Neural cell (in vitro differentiated cells): ENCODE data around the gene TBCB. TPM values are rescaled to one million over a fixed set of nuclear protein-coding genes. Genes with fewer than 3 reads are reported as not detected.

Experiments used
- H2AFZ ChIP-seq: fragments of 200-600, 300-800 bp; sonication (generic), shearing (Covaris generic); 2 replicates; pipeline ENCODE4 v1.6.0; 2014; ENCODE audit warnings: low read depth, mild to moderate bottlenecking, antibody characterized with exemption, low read length, moderate library complexity
- H3F3A ChIP-seq: fragments of 200-600 bp; shearing (Covaris generic); 2 replicates; pipeline ENCODE4 v1.6.1; 2016; ENCODE audit warnings: mild to moderate bottlenecking, moderate library complexity, mixed read lengths, antibody characterized with exemption, low read length; ENCODE audit not compliant: insufficient read depth, poor library complexity, severe bottlenecking
- H3K27ac ChIP-seq: fragments of 200-600, 300-800 bp; sonication (generic), shearing (Covaris generic); 2 replicates; pipeline ENCODE4 v1.5.1; 2014; ENCODE audit warnings: mild to moderate bottlenecking, low read length, moderate library complexity
- H3K27me3 ChIP-seq: fragments of 300-800, 200-600 bp; sonication (generic), shearing (Covaris generic); 2 replicates; pipeline ENCODE4 v1.6.0; 2014; ENCODE audit warnings: mild to moderate bottlenecking, low read depth, low read length, moderate library complexity; ENCODE audit not compliant: insufficient read depth
- H3K36me3 ChIP-seq: fragments of 300-800, 200-600 bp; sonication (generic), shearing (Covaris generic); 2 replicates; pipeline ENCODE4 v1.5.1; 2014; ENCODE audit warnings: mild to moderate bottlenecking, antibody characterized with exemption, low read length, moderate library complexity; ENCODE audit not compliant: insufficient read depth
- H3K4me2 ChIP-seq: fragments of 300-800, 200-600 bp; sonication (generic), shearing (Covaris generic); 2 replicates; pipeline ENCODE4 v1.6.0; 2014; ENCODE audit warnings: mild to moderate bottlenecking, low read length
- H3K4me3 ChIP-seq: fragments of 300-800, 200-600 bp; sonication (generic), shearing (Covaris generic); 2 replicates; pipeline ENCODE4 v1.5.1; 2014; ENCODE audit warnings: mild to moderate bottlenecking, low read length, moderate library complexity
- H3K79me2 ChIP-seq: fragments of 200-600 bp; shearing (Covaris generic); replicated peaks from 2 replicates; pipeline ENCODE4 v1.6.0; 2014; ENCODE audit warnings: mild to moderate bottlenecking, low read length, moderate library complexity; ENCODE audit not compliant: insufficient read depth
- H3K9ac ChIP-seq: fragments of 300-800, 200-600 bp; sonication (generic), shearing (Covaris generic); 2 replicates; pipeline ENCODE4 v1.6.1; 2016; ENCODE audit warnings: mild to moderate bottlenecking, low read length, mixed read lengths
- H3K9me2 ChIP-seq: fragments of 200-600 bp; shearing (Covaris generic); 2 replicates; pipeline ENCODE4 v1.6.1; 2016; ENCODE audit warnings: mild to moderate bottlenecking, low read length, mixed read lengths; ENCODE audit not compliant: insufficient read depth
- H3K9me3 ChIP-seq: fragments of 200-600, 300-800 bp; sonication (generic), shearing (Covaris generic); 2 replicates; pipeline ENCODE4 v1.6.1; 2016; ENCODE audit warnings: mild to moderate bottlenecking, mixed run types, low read length, moderate library complexity, mixed read lengths
- H4K20me1 ChIP-seq: fragments of 200-600 bp; shearing (Covaris generic); 2 replicates; pipeline ENCODE4 v1.6.1; 2016; ENCODE audit warnings: mild to moderate bottlenecking, mixed run types; ENCODE audit not compliant: insufficient read depth
- EP300 ChIP-seq: fragments of 450-650 bp; conservative IDR thresholded peaks from 2 replicates; pipeline ENCODE4 v1.6.1; 2014; ENCODE audit warnings: antibody characterized with exemption, mild to moderate bottlenecking, moderate library complexity; ENCODE audit not compliant: poor library complexity, severe bottlenecking
- EZH2 ChIP-seq: fragments of 200-600, 300-800 bp; shearing (Covaris generic), sonication (generic); IDR thresholded peaks from 2 replicates; pipeline ENCODE4 v1.6.1; 2014; ENCODE audit warnings: antibody characterized with exemption, low read length, borderline replicate concordance, mild to moderate bottlenecking; ENCODE audit not compliant: insufficient read depth, poor library complexity, severe bottlenecking
- MXI1 ChIP-seq: fragments of 450-650 bp; conservative IDR thresholded peaks from 2 replicates; pipeline ENCODE4 v1.6.1; 2014; ENCODE audit warnings: antibody characterized with exemption, mild to moderate bottlenecking; ENCODE audit not compliant: poor library complexity, severe bottlenecking
- POLR2AphosphoS5 ChIP-seq: IDR thresholded peaks from 2 replicates; pipeline ENCODE4 v1.6.1; 2012
- RAD21 ChIP-seq: fragments of 450-650 bp; conservative IDR thresholded peaks from 2 replicates; pipeline ENCODE4 v1.6.1; 2014; ENCODE audit warnings: antibody characterized with exemption, mild to moderate bottlenecking, moderate library complexity
- SMC3 ChIP-seq: fragments of 450-650 bp; conservative IDR thresholded peaks from 2 replicates; pipeline ENCODE4 v1.6.1; 2014; ENCODE audit warnings: antibody characterized with exemption, mild to moderate bottlenecking, moderate library complexity; ENCODE audit not compliant: poor library complexity
- TAF1 ChIP-seq: IDR thresholded peaks from 2 replicates; pipeline ENCODE4 v1.6.1; 2012; ENCODE audit warnings: low read depth
- polyA plus RNA-seq: library from polyadenylated mRNA; depleted of rRNA; stranded (reverse); fragments of >200 nt; gene quantifications from 2 replicates; pipeline ENCODE4 v1.2.3, GENCODE V29; 2014
- TF ChIP-seq, protein P1 (sequence below): IDR thresholded peaks from 2 replicates; pipeline ENCODE4 v1.6.1; 2012; ENCODE audit warnings: borderline replicate concordance
- TF ChIP-seq, protein P2 (sequence below): fragments of 450-650 bp; IDR thresholded peaks from 2 replicates; pipeline ENCODE4 v1.5.1; 2014; ENCODE audit warnings: antibody characterized with exemption, mild to moderate bottlenecking, moderate library complexity; ENCODE audit not compliant: poor library complexity, severe bottlenecking

TBCB gene
- polyA plus RNA-seq, 1 donor from 2014 or later, result 640 TPM

DNA sequence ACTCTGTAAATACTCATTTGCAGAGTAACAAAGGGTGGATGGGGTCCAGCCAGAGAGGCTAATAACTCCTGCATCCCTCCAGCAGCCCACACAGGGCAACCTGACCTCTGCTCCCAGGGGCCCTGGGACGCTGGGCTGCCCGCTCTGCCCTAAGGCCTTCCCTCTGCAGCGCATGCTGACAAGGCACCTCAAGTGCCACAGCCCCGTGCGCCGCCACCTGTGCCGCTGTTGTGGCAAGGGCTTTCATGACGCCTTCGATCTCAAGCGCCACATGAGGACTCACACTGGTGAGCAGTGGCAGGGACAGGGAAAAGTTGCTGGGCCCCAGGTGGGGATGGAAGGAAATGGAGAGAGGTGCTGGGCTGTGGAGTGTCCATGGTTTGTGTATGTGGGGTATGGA, 2.6 kb upstream of the TBCB start:
- no peak overlapping the region for H3K4me2 ChIP-seq
- TF ChIP-seq POLR2AphosphoS5 (no peak), TAF1 (no peak), EP300 (no peak), SMC3 (no peak), MXI1 (no peak), RAD21 (no peak), EZH2 (no peak)
- TF ChIP-seq, protein P1, sequence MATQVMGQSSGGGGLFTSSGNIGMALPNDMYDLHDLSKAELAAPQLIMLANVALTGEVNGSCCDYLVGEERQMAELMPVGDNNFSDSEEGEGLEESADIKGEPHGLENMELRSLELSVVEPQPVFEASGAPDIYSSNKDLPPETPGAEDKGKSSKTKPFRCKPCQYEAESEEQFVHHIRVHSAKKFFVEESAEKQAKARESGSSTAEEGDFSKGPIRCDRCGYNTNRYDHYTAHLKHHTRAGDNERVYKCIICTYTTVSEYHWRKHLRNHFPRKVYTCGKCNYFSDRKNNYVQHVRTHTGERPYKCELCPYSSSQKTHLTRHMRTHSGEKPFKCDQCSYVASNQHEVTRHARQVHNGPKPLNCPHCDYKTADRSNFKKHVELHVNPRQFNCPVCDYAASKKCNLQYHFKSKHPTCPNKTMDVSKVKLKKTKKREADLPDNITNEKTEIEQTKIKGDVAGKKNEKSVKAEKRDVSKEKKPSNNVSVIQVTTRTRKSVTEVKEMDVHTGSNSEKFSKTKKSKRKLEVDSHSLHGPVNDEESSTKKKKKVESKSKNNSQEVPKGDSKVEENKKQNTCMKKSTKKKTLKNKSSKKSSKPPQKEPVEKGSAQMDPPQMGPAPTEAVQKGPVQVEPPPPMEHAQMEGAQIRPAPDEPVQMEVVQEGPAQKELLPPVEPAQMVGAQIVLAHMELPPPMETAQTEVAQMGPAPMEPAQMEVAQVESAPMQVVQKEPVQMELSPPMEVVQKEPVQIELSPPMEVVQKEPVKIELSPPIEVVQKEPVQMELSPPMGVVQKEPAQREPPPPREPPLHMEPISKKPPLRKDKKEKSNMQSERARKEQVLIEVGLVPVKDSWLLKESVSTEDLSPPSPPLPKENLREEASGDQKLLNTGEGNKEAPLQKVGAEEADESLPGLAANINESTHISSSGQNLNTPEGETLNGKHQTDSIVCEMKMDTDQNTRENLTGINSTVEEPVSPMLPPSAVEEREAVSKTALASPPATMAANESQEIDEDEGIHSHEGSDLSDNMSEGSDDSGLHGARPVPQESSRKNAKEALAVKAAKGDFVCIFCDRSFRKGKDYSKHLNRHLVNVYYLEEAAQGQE, result no peak
- TF ChIP-seq, protein P2, sequence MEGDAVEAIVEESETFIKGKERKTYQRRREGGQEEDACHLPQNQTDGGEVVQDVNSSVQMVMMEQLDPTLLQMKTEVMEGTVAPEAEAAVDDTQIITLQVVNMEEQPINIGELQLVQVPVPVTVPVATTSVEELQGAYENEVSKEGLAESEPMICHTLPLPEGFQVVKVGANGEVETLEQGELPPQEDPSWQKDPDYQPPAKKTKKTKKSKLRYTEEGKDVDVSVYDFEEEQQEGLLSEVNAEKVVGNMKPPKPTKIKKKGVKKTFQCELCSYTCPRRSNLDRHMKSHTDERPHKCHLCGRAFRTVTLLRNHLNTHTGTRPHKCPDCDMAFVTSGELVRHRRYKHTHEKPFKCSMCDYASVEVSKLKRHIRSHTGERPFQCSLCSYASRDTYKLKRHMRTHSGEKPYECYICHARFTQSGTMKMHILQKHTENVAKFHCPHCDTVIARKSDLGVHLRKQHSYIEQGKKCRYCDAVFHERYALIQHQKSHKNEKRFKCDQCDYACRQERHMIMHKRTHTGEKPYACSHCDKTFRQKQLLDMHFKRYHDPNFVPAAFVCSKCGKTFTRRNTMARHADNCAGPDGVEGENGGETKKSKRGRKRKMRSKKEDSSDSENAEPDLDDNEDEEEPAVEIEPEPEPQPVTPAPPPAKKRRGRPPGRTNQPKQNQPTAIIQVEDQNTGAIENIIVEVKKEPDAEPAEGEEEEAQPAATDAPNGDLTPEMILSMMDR, result no peak
- H3F3A ChIP-seq, result no peaks in the 10 kb centered on the region
- H3K9me3 ChIP-seq, result no peaks in the 10 kb centered on the region
- H3K4me3 ChIP-seq, result no peak overlapping the region
- H3K27ac ChIP-seq, result no peak overlapping the region
- no peak overlapping the region for H2AFZ ChIP-seq
- no peaks in the 10 kb centered on the region for H4K20me1 ChIP-seq
- H3K9me2 ChIP-seq, result no peaks in the 10 kb centered on the region
- H3K36me3 ChIP-seq, result no peaks in the 10 kb centered on the region
- H3K9ac ChIP-seq, result no peak overlapping the region
- no peaks in the 10 kb centered on the region for H3K27me3 ChIP-seq
- H3K79me2 ChIP-seq, result peaks cover 18% of the 10 kb centered on the region

DNA sequence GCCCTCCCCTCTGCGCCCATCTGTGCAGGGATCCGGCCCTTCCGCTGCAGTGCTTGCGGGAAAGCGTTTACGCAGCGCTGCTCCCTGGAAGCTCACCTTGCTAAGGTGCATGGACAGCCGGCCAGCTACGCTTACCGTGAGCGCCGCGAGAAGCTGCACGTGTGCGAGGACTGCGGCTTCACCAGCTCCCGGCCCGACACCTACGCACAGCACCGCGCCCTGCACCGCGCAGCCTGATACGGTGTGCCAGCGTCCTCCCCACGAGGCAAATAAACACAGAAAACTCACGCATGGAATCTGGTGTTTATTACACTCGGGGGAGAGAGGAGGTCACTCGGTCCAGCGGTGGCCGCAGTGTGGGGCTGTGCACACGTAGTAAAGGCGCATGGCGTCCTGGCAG, 1.8 kb upstream of the TBCB start:
- no peak overlapping the region for H3K27ac ChIP-seq
- H4K20me1 ChIP-seq, result no peaks in the 10 kb centered on the region
- H3K4me3 ChIP-seq, result peak overlapping the region; percentile 97
- H2AFZ ChIP-seq, result no peak overlapping the region
- no peaks in the 10 kb centered on the region for H3K27me3 ChIP-seq
- H3K36me3 ChIP-seq, result no peaks in the 10 kb centered on the region
- H3K4me2 ChIP-seq, result no peak overlapping the region
- TF ChIP-seq MXI1 (no peak), TAF1 (no peak)
- TF ChIP-seq, protein P2, result no peak
- TF ChIP-seq, protein P1, result no peak
- no peaks in the 10 kb centered on the region for H3F3A ChIP-seq
- no peaks in the 10 kb centered on the region for H3K9me3 ChIP-seq
- H3K9ac ChIP-seq, result peak overlapping the region; percentile 80
- peaks cover 18% of the 10 kb centered on the region for H3K79me2 ChIP-seq
- H3K9me2 ChIP-seq, result no peaks in the 10 kb centered on the region
